ENCODE results near the gene RHOG.

Gene RHOG

DNA sequence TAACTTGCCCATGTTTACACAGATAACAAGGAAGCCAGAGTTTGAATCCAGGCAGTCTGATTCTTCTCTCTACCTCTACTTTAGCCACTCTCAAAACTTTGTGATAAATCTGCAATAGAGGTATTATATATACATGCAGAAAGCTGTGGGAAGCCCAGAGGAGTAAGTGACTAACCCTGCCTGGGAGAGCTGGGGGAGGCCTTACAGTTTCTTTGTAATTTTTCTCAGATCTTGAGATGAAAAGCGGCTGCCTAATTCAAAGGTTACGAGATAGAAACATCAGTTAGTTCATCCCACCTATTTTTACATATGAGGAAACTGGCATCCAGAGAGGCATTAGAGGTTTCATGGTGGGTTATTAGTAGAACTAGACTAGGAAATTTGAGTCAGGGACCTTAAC, 19.6 kb upstream of the RHOG start:
- no peak overlapping the region for H3K9ac ChIP-seq (ENCODE audit: low read length in 5 of 5)
- no peaks in the 10 kb centered on the region for H3K27me3 ChIP-seq (ENCODE audit: control insufficient read depth in 5 of 5, insufficient read depth in 4 of 5, low read length in 5 of 5)
- H3K27ac ChIP-seq (ENCODE audit: low read depth, low read length), result no peak overlapping the region
- peaks cover 13 to 74% (median 67%) of the 10 kb centered on the region in 5 donors for H3K4me1 ChIP-seq (ENCODE audit: control insufficient read depth in 5 of 5, insufficient read depth in 5 of 5, low read length in 5 of 5)
- no peaks in the 10 kb centered on the region for H3K9me3 ChIP-seq (ENCODE audit: control insufficient read depth in 5 of 5, low read length in 5 of 5)
- no peak overlapping the region for H3K4me3 ChIP-seq (ENCODE audit: low read depth in 1 of 5, low read length in 5 of 5)
- no peaks in the 10 kb centered on the region for H3K36me3 ChIP-seq (ENCODE audit: control insufficient read depth in 5 of 5, insufficient read depth in 5 of 5, low read length in 5 of 5)

DNA sequence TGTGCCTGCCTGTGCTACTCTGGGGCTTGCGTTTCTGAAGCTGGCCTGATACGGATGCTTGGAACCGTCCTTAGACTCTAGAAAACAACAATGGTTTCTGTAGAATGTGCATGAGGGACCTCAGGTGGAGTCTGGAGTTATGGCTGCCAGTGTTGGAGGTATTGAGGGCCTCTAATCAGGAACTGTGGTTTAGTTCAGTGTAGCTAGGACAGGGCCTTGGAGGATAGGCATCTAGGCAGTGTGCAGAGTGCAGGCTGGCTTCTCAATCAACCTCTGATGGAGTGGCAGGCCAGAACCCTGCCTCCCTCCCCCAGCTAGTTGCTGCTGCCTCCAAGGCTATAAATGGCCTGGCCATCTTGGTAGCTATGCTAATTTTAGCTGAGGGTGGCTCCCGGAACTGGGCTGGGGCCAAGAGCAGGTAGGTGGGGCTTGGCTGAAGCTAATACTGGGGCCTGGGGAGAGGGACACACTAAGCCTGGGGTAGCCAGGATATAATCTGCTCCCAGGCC, 18.7 kb upstream of the RHOG start:
- Histone ChIP-seq H3K27me3 (ENCODE audit: control insufficient read depth in 5 of 5, insufficient read depth in 4 of 5, low read length in 5 of 5) (peaks cover 0 to 4% (median 0%) of the 10 kb centered on the region in 5 donors), H3K36me3 (ENCODE audit: control insufficient read depth in 5 of 5, insufficient read depth in 5 of 5, low read length in 5 of 5) (no peaks in the 10 kb centered on the region), H3K4me1 (ENCODE audit: control insufficient read depth in 5 of 5, insufficient read depth in 5 of 5, low read length in 5 of 5) (peaks cover 19 to 68% (median 65%) of the 10 kb centered on the region in 5 donors), H3K9me3 (ENCODE audit: control insufficient read depth in 5 of 5, low read length in 5 of 5) (no peaks in the 10 kb centered on the region), H3K27ac (ENCODE audit: low read depth, low read length) (no peak overlapping the region), H3K4me3 (ENCODE audit: low read depth in 1 of 5, low read length in 5 of 5) (peak overlapping the region in 4 of 5 donors; percentile 14 to 45 (median 32)), H3K9ac (ENCODE audit: low read length in 5 of 5) (peak overlapping the region in 1 of 5 donors; percentile 38)

DNA sequence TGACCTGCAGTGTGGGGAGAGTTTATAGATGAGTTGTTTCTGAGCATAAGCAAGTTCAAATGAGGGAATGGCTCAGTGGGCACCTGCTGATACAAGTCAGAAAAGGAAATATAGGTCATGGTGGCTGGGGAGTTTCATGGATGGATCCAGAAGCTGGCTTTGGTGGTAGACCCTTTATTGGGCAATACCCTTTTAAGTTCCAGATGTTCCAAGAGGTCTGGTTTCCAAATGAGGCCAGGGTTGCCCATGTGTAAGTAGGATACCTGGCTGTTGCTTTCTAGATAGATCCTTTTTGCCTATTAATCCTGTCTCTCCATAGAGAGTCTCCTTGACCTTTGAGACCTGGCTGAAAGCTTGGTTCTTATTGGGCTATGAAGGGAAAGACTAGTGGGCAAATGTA, 16.9 kb upstream of the RHOG start:
- Histone ChIP-seq H3K9ac (ENCODE audit: low read length in 5 of 5) (peak overlapping the region in 3 of 5 donors; percentile 16 to 35 (median 33)), H3K4me1 (ENCODE audit: control insufficient read depth in 5 of 5, insufficient read depth in 5 of 5, low read length in 5 of 5) (peaks cover 22 to 76% (median 71%) of the 10 kb centered on the region in 5 donors), H3K27ac (ENCODE audit: low read depth, low read length) (peak overlapping the region; percentile 33)

DNA sequence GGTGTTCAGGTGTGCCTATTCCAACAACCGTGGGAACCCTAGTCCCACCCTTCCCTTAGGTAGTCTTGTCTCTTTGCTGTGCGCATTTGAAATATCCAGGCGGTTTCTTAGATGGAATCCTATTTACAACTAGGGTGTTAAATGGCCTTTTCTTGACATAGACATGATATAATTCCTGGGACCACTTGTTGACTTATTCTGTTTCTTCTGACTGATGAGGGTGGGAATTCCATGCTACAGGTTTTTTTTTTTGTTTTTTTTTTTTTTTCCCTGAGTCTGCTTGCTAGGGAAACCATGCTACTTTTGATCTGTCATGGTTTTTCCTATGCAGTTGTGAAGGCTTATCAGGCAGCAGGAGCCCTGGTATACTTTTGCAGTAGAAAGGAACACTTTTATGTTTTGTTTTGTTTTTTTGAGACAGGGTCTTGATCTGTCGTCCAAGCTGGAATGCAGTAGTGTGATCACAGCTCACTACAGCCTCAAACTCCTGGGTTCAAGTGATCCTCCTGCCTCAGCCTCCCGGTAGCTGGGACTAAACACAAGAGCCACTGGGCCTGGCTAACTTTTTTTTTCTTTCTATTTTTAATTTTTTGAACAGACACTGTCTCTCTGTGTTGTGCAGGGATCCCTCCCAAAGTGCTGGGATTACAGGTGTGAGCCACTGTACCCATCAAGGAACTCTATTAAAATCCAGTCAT, 16.2 kb upstream of the RHOG start:
- Histone ChIP-seq H3K9ac (ENCODE audit: low read length in 5 of 5) (peak overlapping the region; percentile 86 to 93 (median 89)), H3K4me1 (ENCODE audit: control insufficient read depth in 5 of 5, insufficient read depth in 5 of 5, low read length in 5 of 5) (peaks cover 22 to 70% (median 68%) of the 10 kb centered on the region in 5 donors), H3K36me3 (ENCODE audit: control insufficient read depth in 5 of 5, insufficient read depth in 5 of 5, low read length in 5 of 5) (no peaks in the 10 kb centered on the region), H3K4me3 (ENCODE audit: low read depth in 1 of 5, low read length in 5 of 5) (peak overlapping the region; percentile 80 to 91 (median 86)), H3K27me3 (ENCODE audit: control insufficient read depth in 5 of 5, insufficient read depth in 4 of 5, low read length in 5 of 5) (peaks cover 0 to 4% (median 0%) of the 10 kb centered on the region in 5 donors), H3K9me3 (ENCODE audit: control insufficient read depth in 5 of 5, low read length in 5 of 5) (no peaks in the 10 kb centered on the region), H3K27ac (ENCODE audit: low read depth, low read length) (peak overlapping the region; percentile 99)

More for the DNA sequence above, 16.9 kb upstream of the RHOG start:
- Histone ChIP-seq H3K9me3 (ENCODE audit: control insufficient read depth in 5 of 5, low read length in 5 of 5) (no peaks in the 10 kb centered on the region), H3K4me3 (ENCODE audit: low read depth in 1 of 5, low read length in 5 of 5) (peak overlapping the region; percentile 46 to 91 (median 86)), H3K36me3 (ENCODE audit: control insufficient read depth in 5 of 5, insufficient read depth in 5 of 5, low read length in 5 of 5) (no peaks in the 10 kb centered on the region), H3K27me3 (ENCODE audit: control insufficient read depth in 5 of 5, insufficient read depth in 4 of 5, low read length in 5 of 5) (peaks cover 0 to 4% (median 0%) of the 10 kb centered on the region in 5 donors)

DNA sequence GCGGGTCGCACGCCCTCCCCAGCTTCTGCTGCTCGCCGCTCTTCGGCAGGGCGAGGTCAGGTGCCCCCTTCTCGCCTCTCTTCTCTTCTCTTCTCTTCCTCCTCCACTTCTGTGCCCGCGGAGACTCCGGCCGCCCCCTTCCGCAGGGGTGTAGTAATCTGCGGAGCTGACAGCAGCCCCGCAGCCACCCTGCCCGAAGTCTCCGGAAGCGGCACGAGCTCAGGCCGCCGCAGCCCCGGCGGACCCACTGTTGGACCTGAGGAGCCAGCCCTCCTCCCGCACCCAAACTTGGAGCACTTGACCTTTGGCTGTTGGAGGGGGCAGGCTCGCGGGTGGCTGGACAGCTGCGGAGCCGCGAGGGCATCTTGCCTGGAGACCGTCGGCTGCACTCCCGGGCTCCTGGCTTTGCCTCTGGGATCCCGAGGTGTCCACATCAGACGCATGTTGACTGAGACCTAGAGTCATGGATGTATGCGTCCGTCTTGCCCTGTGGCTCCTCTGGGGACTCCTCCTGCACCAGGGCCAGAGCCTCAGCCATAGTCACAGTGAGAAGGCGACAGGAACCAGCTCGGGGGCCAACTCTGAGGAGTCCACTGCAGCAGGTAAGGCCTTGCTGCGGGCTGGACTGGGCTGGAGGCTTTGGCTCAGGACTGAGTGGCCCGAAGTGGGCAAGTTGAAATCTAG, 15.2 kb upstream of the RHOG start:
- Histone ChIP-seq H3K9me3 (ENCODE audit: control insufficient read depth in 5 of 5, low read length in 5 of 5) (no peaks in the 10 kb centered on the region), H3K36me3 (ENCODE audit: control insufficient read depth in 5 of 5, insufficient read depth in 5 of 5, low read length in 5 of 5) (no peaks in the 10 kb centered on the region), H3K4me1 (ENCODE audit: control insufficient read depth in 5 of 5, insufficient read depth in 5 of 5, low read length in 5 of 5) (peaks cover 22 to 61% (median 59%) of the 10 kb centered on the region in 5 donors), H3K4me3 (ENCODE audit: low read depth in 1 of 5, low read length in 5 of 5) (peak overlapping the region; percentile 80 to 91 (median 86)), H3K27me3 (ENCODE audit: control insufficient read depth in 5 of 5, insufficient read depth in 4 of 5, low read length in 5 of 5) (peaks cover 0 to 4% (median 0%) of the 10 kb centered on the region in 5 donors), H3K27ac (ENCODE audit: low read depth, low read length) (peak overlapping the region; percentile 99), H3K9ac (ENCODE audit: low read length in 5 of 5) (peak overlapping the region; percentile 86 to 93 (median 89))

DNA sequence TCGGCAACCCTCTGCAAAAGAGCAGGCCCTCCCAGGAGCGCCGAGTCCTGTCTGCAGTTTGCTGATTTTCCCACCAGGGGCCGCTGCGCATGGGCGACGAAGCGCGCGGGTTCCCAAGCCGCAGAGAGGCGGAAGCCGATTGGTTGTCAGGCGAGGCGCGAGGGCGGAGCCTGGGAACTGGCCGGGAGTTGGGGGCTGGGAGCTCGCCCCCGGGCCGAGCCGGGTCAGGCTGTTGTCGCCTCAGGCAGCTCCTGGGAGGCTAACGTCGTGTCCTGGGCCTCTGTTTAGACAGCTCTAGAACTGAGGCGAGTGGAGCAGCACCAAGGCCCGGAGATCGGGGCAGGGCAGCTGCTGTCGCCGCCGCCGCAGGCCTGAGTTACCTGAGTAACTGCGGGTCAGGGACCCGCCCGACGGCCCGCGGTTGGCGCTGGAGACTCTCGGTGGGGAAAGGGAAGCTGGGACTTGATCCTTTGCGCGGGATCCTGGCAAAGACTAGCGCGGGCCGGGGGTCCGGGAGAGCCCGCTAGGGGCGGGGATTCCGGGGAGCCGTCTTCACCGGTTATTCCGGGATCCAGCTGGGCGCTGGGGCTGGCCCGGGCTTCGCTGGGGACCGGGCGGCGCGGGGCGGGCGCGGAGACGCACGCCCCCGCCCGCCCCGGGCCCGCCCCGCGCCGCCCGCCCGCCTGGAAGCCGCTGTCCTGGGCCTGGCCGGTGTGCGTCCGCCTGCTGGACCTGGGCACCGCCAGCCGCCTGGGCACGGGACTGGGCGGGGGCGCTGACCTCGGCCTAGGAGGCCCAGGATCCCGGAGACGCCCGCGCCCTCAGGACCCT, 14.4 kb upstream of the RHOG start, which contains the start of gene STIM1:
TSS of gene STIM1 (plus strand) at position 688 of the 831 bp plus-strand sequence. CDS start 607 bp downstream, outside the sequence.
- Histone ChIP-seq H3K4me1 (ENCODE audit: control insufficient read depth in 5 of 5, insufficient read depth in 5 of 5, low read length in 5 of 5) (peaks cover 22 to 54% (median 52%) of the 10 kb centered on the region in 5 donors), H3K9ac (ENCODE audit: low read length in 5 of 5) (peak within 1 kb of the TSS; percentile 89 to 100 (median 98)), H3K9me3 (ENCODE audit: control insufficient read depth in 5 of 5, low read length in 5 of 5) (no peaks in the 10 kb centered on the region), H3K36me3 (ENCODE audit: control insufficient read depth in 5 of 5, insufficient read depth in 5 of 5, low read length in 5 of 5) (no peaks in the 10 kb centered on the region), H3K4me3 (ENCODE audit: low read depth in 1 of 5, low read length in 5 of 5) (peak within 1 kb of the TSS; percentile 80 to 91 (median 86)), H3K27me3 (ENCODE audit: control insufficient read depth in 5 of 5, insufficient read depth in 4 of 5, low read length in 5 of 5) (peaks cover 0 to 4% (median 0%) of the 10 kb centered on the region in 5 donors), H3K27ac (ENCODE audit: low read depth, low read length) (peak within 1 kb of the TSS; percentile 99)

DNA sequence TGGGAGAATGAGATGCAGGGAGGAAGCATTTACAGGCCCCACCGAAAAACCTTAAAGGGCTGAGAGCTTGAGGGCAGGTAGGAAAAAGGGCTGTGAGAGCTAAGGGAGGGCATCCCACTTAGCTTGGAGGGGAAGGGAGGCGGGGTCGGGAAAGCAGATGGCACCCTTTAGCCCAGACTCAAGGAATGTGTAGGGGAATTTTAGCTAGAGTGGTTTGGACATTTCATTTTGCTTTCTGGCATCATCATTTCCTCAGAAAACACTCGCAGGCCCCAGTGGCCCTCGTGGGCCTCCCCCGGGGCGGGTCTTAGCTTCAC, 13.9 kb upstream of the RHOG start:
- Histone ChIP-seq H3K9me3 (ENCODE audit: control insufficient read depth in 5 of 5, low read length in 5 of 5) (no peaks in the 10 kb centered on the region), H3K36me3 (ENCODE audit: control insufficient read depth in 5 of 5, insufficient read depth in 5 of 5, low read length in 5 of 5) (no peaks in the 10 kb centered on the region), H3K9ac (ENCODE audit: low read length in 5 of 5) (peak overlapping the region; percentile 35 to 100 (median 93)), H3K4me1 (ENCODE audit: control insufficient read depth in 5 of 5, insufficient read depth in 5 of 5, low read length in 5 of 5) (peaks cover 22 to 51% (median 48%) of the 10 kb centered on the region in 5 donors), H3K27ac (ENCODE audit: low read depth, low read length) (peak overlapping the region; percentile 99), H3K27me3 (ENCODE audit: control insufficient read depth in 5 of 5, insufficient read depth in 4 of 5, low read length in 5 of 5) (peaks cover 0 to 4% (median 0%) of the 10 kb centered on the region in 5 donors), H3K4me3 (ENCODE audit: low read depth in 1 of 5, low read length in 5 of 5) (peak overlapping the region in 4 of 5 donors; percentile 65 to 90 (median 85))

DNA sequence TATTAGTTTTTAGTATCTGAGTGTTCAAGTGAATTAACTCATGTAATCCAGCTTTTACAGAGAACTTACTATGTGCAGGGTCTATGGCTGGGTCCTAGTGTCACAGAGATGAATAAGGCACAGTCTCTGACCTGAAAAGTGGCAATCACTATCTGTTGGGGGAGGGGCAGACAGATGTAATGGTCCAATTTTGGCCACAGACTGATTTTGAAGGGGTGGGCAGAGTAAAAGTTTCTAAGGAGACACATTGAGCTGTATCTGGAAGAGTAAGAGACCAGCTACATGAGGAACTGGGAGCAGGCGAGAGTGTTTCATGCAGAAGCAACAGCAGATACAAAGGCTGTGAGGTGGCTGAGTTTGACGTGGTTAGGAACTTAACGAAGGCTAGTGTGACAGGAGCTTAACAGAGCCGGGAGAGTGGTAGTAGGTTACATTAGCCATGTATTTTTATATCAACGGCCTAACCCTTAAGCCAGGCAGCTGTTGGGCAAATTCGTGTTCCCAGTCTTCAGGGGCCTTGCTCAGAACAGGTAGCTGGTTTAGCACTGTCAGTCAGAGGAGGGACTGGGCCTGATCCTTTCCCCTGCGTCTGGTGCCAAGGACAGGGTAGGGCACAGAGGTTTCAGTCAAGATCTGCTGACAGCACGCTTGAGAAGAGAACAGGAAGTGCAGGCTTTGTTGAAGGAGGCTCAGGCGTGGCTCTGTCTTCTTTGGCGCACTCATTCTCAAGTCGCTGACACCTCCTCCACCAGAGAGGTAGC, 13.3 kb upstream of the RHOG start:
- Histone ChIP-seq H3K4me3 (ENCODE audit: low read depth in 1 of 5, low read length in 5 of 5) (peak overlapping the region in 4 of 5 donors; percentile 65 to 90 (median 85)), H3K36me3 (ENCODE audit: control insufficient read depth in 5 of 5, insufficient read depth in 5 of 5, low read length in 5 of 5) (no peaks in the 10 kb centered on the region), H3K9ac (ENCODE audit: low read length in 5 of 5) (peak overlapping the region; percentile 35 to 100 (median 93)), H3K27me3 (ENCODE audit: control insufficient read depth in 5 of 5, insufficient read depth in 4 of 5, low read length in 5 of 5) (peaks cover 0 to 4% (median 0%) of the 10 kb centered on the region in 5 donors), H3K9me3 (ENCODE audit: control insufficient read depth in 5 of 5, low read length in 5 of 5) (no peaks in the 10 kb centered on the region), H3K4me1 (ENCODE audit: control insufficient read depth in 5 of 5, insufficient read depth in 5 of 5, low read length in 5 of 5) (peaks cover 22 to 48% (median 43%) of the 10 kb centered on the region in 5 donors), H3K27ac (ENCODE audit: low read depth, low read length) (peak overlapping the region; percentile 99)

DNA sequence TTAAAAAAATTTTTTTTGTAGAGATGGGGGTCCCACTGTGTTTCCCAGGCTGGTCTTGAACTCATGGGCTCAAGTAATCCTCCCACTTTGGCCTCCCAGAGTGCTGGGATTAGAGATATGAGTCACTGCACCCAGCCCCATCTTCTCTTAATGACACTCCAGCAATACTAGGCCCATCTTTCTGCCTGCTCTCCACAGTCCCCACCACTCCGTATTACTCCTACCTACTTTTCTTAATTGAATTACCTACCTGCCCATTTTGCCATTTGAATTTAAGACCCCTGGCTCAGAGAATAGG, 12.7 kb upstream of the RHOG start:
- Histone ChIP-seq H3K9ac (ENCODE audit: low read length in 5 of 5) (no peak overlapping the region), H3K9me3 (ENCODE audit: control insufficient read depth in 5 of 5, low read length in 5 of 5) (no peaks in the 10 kb centered on the region), H3K36me3 (ENCODE audit: control insufficient read depth in 5 of 5, insufficient read depth in 5 of 5, low read length in 5 of 5) (no peaks in the 10 kb centered on the region), H3K4me1 (ENCODE audit: control insufficient read depth in 5 of 5, insufficient read depth in 5 of 5, low read length in 5 of 5) (peaks cover 21 to 43% (median 37%) of the 10 kb centered on the region in 5 donors), H3K27ac (ENCODE audit: low read depth, low read length) (no peak overlapping the region), H3K4me3 (ENCODE audit: low read depth in 1 of 5, low read length in 5 of 5) (no peak overlapping the region), H3K27me3 (ENCODE audit: control insufficient read depth in 5 of 5, insufficient read depth in 4 of 5, low read length in 5 of 5) (peaks cover 0 to 4% (median 0%) of the 10 kb centered on the region in 5 donors)
